Bronchial epithelial cell (primary cell): ENCODE results near the gene EXOC3L1. TPM values are rescaled to one million over a fixed set of nuclear protein-coding genes. Genes with fewer than 3 reads are reported as not detected.

ENCODE experiments used
- DNase-seq: peaks from one replicate; pipeline ENCODE4 v3.0.0-alpha.2; 2010; ENCODE audit warnings: low read depth
- FAIRE-seq: peaks from 2 replicates; lab custom pipeline; 2011; peaks lifted over from hg19 to GRCh38; lab: Jason Lieb, UNC
- H3K27me3 ChIP-seq: 2 replicates; pipeline ENCODE4 v1.5.1; 2011; ENCODE audit warnings: low read length; ENCODE audit not compliant: control insufficient read depth, insufficient read depth
- H3K36me3 ChIP-seq: 2 replicates; pipeline ENCODE4 v1.5.1; 2011; ENCODE audit warnings: low read length; ENCODE audit not compliant: control insufficient read depth, insufficient read depth
- H3K4me3 ChIP-seq: 2 replicates; pipeline ENCODE4 v1.5.1; 2011; ENCODE audit warnings: mild to moderate bottlenecking, low read depth, low read length, control low read depth
- CTCF ChIP-seq: IDR thresholded peaks from 2 replicates; pipeline ENCODE4 v1.5.1; 2011; ENCODE audit warnings: mild to moderate bottlenecking, moderate library complexity, low read length, control low read depth, inconsistent platforms; ENCODE audit not compliant: insufficient read depth, severe bottlenecking
- total RNA-seq: library from RNA; depleted of rRNA; stranded (reverse); fragments of >200 nt; gene quantifications from 2 replicates; pipeline ENCODE4 v1.2.1, GENCODE V29; 2014

EXOC3L1 gene
- total RNA-seq, 1 donor from 2014 or later, result not detected

GRCh38 chr16:67206838-67207248 is 16.9 kb upstream of the EXOC3L1 start:
- Histone ChIP-seq H3K27me3 (no peaks in the 10 kb centered on the region), H3K4me3 (no peak overlapping the region), H3K36me3 (peaks cover 17% of the 10 kb centered on the region)
- no peak for TF ChIP-seq CTCF
- FAIRE-seq (no peak), DNase-seq (peak; percentile 67)

GRCh38 chr16:67206129-67206837 is 16.3 kb upstream of the EXOC3L1 start:
- Histone ChIP-seq H3K36me3 (peaks cover 23% of the 10 kb centered on the region), H3K27me3 (no peaks in the 10 kb centered on the region), H3K4me3 (no peak overlapping the region)
- TF ChIP-seq CTCF, result no peak
- FAIRE-seq, result peak; percentile 28
- DNase-seq, result no peak

GRCh38 chr16:67204076-67204475 is 14.1 kb upstream of the EXOC3L1 start:
- no peak for TF ChIP-seq CTCF
- FAIRE-seq, result no peak

GRCh38 chr16:67202956-67203493 is 13.1 kb upstream of the EXOC3L1 start:
- TF ChIP-seq CTCF, result no peak
- no peak for FAIRE-seq

More at GRCh38 chr16:67204076-67204475, 14.1 kb upstream of the EXOC3L1 start:
- Histone ChIP-seq H3K4me3 (no peak overlapping the region), H3K36me3 (peaks cover 30% of the 10 kb centered on the region), H3K27me3 (no peaks in the 10 kb centered on the region)
- no peak for DNase-seq

GRCh38 chr16:67202426-67202825 is 12.5 kb upstream of the EXOC3L1 start:
- no peak for FAIRE-seq
- TF ChIP-seq CTCF, result no peak
- H3K36me3 ChIP-seq, result peaks cover 33% of the 10 kb centered on the region
- no peaks in the 10 kb centered on the region for H3K27me3 ChIP-seq
- no peak overlapping the region for H3K4me3 ChIP-seq
- no peak for DNase-seq

More at GRCh38 chr16:67202956-67203493, 13.1 kb upstream of the EXOC3L1 start:
- Histone ChIP-seq H3K36me3 (peaks cover 30% of the 10 kb centered on the region), H3K4me3 (no peak overlapping the region), H3K27me3 (no peaks in the 10 kb centered on the region)
- no peak for DNase-seq
